MM.1S (cell line): ENCODE data around the gene LIN7A.

ENCODE experiments used
- EZH2 ChIP-seq: fragments of 300-600 bp; sonication (generic); optimal IDR thresholded peaks from 2 replicates; pipeline ENCODE3; 2017; ENCODE audit warnings: low read depth, mild to moderate bottlenecking, antibody characterized with exemption, low read length, mixed read lengths
- EZH2phosphoT487 ChIP-seq: fragments of 300-600 bp; sonication (generic); IDR thresholded peaks from 2 replicates; pipeline ENCODE4 v1.6.1; 2018; ENCODE audit warnings: antibody characterized with exemption, low read length
- TF ChIP-seq, protein P1 (sequence below): fragments of 300-600 bp; sonication (generic); IDR thresholded peaks from 2 replicates; pipeline ENCODE4 v1.5.1; 2016; ENCODE audit warnings: antibody characterized with exemption, low read length, mixed read lengths

- TF ChIP-seq, protein P1, sequence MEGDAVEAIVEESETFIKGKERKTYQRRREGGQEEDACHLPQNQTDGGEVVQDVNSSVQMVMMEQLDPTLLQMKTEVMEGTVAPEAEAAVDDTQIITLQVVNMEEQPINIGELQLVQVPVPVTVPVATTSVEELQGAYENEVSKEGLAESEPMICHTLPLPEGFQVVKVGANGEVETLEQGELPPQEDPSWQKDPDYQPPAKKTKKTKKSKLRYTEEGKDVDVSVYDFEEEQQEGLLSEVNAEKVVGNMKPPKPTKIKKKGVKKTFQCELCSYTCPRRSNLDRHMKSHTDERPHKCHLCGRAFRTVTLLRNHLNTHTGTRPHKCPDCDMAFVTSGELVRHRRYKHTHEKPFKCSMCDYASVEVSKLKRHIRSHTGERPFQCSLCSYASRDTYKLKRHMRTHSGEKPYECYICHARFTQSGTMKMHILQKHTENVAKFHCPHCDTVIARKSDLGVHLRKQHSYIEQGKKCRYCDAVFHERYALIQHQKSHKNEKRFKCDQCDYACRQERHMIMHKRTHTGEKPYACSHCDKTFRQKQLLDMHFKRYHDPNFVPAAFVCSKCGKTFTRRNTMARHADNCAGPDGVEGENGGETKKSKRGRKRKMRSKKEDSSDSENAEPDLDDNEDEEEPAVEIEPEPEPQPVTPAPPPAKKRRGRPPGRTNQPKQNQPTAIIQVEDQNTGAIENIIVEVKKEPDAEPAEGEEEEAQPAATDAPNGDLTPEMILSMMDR = no peak
- TF ChIP-seq EZH2phosphoT487 (no peak), EZH2 (no peak)
Measured at GRCh38 chr12:80791863-80792262, 145.9 kb downstream of the LIN7A start.
